T-helper 1 cell treated with Interleukin-12 subunit alpha and Interleukin-12 subunit beta and Interleukin-4 antibody, amounts not matched to agents 30 ng/mL and 1 ng/mL, for 36 hours (primary cell): ENCODE results near the gene OR2AT4. TPM values are rescaled to one million over a fixed set of nuclear protein-coding genes. Genes with fewer than 3 reads are reported as not detected.
"Not testable (repeated sequence)": the region's sequence is repeated elsewhere in the genome, so short reads cannot be mapped to it uniquely, and the experiment has no call there.

Experiments
- intact Hi-C: fragments of 100-400 bp; cut with micrococcal nuclease; formaldehyde crosslinking; loops from one replicate; pipeline ENCODE4 v1.15.1; 2024
- total RNA-seq: library from RNA; stranded (reverse); gene quantifications from 2 replicates; pipeline ENCODE4 v1.2.3, GENCODE V29; 2022

OR2AT4 gene
- total RNA-seq, result not detected in 2 replicates

DNA sequence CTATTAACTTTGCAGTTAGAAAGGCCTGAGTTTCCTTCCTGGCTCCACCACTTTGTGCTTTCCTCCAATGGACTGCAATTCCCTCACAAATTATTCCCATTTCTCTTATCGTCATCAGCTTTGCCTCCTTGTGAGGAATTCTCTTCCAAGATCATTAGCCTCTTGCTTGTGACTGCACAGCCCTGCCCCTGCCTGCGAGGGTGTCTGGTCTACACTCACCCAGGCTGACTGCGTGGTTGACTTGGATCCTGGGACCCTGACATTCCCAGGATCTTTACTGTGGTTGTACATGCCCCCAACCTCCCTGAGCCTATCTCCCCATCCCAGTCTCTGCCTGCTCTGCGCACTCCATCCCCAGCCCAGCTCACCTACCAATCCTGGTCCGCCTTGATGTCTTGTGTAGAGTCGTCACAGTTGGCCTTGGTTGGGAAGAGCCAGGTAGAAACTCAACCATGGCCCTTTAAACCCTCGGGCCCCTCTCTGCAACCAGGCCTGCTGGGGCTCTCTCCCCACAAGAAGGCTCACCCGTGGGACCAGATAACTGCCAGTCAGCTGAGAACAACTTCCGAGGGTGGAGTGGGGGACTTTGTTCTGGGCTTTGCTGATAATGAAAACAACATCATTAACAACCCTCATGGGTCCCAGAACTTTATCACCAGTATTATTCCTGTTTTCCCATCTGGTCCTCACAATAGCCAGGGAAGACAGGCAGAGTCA is at the start of gene OR2AT4:
Gene OR2AT4, minus strand, starts transcription at position 421 of the 717 bp plus-strand sequence.
- intact Hi-C loops, result no loop called here

DNA sequence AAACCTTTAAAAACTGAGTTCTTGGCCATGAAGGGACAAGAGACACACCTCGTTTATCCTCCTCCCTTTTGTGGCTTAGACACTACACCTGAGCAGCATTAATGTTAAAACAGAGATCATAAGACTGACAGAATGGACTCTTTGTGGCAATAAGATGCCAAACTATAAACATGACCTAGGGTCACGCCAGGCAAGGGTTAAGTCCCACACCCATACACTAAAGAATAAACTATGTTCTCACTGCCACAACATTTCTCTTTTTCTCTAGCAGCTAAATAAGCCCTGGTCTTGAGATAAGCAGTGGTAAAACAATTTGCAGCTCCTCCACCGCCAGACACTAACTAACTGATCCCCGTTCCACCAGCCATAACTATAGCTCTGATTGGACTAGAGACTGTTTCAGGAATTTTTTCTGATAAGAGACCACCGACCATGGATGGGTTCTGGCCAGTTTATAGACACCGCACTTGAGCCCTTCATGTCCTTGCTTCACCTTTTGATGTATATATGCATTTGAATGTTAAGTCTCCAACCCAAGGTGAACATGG is 49.4 kb upstream of the OR2AT4 start:
- intact Hi-C loops, result no loop called here

DNA sequence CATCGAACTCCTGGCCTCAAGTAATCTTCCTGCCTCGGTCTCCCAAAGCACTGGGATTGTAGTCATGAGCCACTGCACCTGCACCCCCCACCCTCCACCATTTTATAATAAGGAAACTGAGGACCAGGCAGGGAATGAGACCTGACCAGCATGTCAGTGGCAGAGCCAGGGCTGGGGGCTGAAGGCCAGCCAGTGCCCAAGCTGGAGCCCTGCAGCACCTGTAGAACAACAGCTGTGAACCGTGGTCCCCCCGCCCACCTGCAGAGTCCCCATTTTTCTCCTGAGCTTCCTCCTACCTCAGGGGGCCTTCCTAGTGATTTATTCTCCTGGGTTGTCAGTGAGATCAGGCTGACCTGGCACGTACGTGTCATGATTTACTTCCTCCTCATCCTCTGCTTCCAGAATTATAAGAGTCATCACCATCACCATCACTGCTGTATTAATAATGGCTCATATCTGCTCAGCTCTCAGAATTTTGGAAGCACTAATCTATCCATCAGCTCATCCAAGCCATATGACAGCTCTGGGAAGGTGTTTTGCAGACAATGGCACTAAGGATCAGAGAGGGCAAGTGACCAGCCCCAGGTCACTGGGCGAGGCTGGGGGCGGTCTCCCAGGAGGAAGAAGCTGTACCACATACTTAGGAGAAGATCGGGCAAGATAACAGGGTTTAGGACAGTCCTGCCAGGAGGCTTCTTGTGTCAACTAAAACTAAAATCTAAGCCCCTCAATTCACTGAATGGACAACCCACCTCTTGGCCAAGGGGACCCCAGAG is 48.7 kb upstream of the OR2AT4 start:
- intact Hi-C loops, result no loop called here

DNA sequence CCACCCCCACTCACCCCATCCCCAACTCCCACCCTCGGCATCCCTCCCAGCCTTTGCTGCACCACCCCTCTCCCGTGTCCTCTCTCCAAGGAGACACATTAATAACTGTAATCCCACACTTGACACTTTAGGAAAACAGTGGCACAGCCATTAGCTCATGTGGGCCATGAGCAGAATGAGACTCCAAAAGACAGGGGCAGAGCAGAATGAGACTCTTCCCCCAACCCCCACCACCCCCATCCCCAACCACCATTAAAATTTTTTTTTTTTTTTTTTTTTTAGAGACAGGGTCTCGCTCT is 48.0 kb upstream of the OR2AT4 start:
- intact Hi-C loops, result loop anchor here (1.0 to 5.0 kb wide), 3 partner anchors 61 to 238 kb away; no protein-coding TSS in a partner anchor

DNA sequence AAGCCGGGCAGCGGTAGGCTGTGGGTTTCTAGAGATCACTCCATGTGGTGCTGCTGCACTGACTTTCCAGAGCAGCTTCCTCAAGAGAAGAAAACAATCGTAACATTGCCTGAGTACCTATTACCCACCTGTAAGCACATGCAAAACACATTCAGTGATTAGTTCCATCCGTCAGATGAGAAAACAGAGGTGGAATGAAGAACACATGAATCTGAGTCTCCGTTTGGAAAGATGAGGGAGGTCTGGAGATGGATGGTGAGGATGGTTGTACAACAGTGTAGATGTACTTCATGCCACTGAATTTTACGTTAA is 46.7 kb upstream of the OR2AT4 start:
- intact Hi-C loops, result loop anchor here (1.0 to 5.0 kb wide), 6 partner anchors 31 to 239 kb away; partner anchors contain the start of genes SPCS2 and XRRA1

DNA sequence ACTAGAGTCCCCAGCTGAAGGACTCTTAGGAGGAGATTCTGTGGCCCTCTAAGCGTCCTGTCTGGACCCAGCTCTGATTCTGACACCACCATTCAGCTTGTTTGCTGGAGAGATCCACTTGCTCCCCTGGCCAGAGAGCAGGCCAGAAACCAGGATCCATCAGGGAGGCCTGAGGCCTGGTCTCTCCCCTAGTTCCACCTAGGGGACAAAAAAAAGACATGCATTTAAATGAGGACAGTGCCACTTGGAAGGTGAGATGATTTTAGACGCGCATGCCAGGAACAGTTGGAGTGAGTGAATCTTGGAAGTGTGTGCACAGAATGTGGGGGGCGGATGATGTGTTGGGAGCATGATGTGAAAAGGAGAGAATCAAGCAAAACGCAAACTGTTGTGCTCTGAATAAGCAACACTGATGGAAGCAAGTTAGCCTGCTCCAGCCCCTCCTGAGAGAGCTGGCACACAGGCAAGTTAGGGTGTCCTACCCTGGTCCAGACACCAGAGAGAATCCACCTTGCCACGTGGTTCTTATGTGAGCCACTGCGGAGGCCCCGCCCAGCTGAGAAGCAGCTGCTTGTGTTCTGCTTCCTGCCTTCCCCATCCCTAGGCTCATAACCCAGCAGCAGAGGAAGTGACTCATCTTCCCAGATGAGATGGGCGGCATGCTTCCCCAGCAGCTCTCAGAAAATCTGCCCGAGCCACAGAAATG is 46.2 kb upstream of the OR2AT4 start:
- intact Hi-C loops, result loop anchor here (1.0 to 5.0 kb wide), 6 partner anchors 32 to 239 kb away; partner anchors contain the start of genes SPCS2 and XRRA1

DNA sequence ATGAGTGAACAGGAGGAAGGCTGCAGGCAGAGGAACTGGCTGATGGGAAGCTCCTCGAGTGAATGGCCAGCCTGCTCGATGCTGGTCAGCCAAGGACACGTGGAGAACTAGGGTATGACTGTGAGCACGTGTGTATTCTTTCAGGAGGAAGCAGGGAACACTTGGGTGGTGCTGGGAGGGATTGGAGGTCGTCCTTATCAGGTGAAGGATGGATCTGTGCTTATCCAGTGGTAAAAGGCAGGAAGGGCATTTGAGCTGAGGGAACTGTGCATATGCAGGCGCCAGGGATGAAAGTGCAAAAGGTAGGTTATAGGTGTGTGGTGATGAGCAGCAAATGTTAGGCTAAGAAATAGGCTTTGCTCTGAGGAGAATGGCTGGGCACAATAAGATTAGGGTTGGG is 44.5 kb upstream of the OR2AT4 start:
- intact Hi-C loops, result loop anchor here (2.0 to 5.0 kb wide), 2 partner anchors 118 to 241 kb away; no protein-coding TSS in a partner anchor

DNA sequence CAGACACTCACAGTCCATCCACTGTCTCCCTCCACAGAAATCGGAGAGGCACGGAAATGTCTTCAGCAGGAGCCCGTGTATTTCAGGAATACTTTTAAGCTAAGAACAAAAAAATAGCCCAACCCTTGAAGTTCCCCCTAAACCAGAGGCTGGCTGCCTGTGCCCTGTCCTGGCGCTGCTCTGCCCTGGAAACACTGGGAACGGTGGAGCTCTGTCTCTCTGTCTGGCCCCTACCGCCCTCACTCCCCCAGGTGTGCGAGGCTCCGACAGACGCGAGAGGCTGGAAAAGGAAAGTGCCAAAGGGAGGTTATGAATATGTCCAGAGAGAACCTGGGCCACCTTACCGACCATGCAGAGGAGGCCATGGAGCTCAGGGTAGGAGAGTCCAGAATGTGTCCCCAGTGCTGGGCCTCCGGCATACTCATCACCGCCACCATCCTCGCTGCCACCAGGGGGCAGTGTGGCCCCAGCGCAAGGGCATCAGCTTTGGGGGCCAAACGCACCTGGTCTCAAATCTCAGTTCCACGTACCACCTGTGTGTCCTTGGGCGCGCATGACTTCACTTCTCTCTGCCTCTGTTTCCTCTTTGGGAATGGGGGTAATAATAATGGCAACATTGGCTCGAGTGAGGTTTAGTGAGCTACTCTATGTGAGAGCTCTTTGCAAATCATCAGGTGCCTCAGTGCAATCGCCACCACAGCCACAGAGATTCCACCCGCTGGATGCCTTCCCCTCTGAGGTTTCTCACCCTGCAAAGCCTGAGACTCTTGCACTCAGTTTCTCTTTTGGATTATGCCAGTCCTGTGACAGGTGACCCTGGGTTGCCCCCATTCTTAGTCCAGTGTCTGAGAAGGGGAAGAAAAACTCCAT is 43.8 kb upstream of the OR2AT4 start:
- intact Hi-C loops, result loop anchor here (1.0 to 5.0 kb wide), 4 partner anchors 65 to 242 kb away; no protein-coding TSS in a partner anchor

DNA sequence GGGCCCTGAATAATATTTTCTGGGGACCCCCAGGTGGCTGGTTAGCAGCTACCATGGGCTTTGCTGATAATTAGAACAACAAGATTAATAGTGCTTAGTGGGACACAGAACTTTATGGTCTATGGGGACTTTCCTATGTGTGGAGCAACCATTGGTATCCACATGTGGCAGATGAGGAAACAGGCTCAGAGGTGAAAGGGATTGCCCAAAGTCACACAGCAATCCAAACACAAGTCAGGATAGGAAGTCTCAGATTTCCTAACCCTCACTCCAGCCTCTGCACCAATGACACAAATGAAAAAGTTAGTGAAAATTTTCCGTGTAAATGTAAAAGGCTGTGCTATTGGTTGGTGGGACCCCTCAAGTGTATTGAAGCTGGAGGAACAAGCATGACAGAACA is 39.0 kb upstream of the OR2AT4 start:
- intact Hi-C loops, result no loop called here

DNA sequence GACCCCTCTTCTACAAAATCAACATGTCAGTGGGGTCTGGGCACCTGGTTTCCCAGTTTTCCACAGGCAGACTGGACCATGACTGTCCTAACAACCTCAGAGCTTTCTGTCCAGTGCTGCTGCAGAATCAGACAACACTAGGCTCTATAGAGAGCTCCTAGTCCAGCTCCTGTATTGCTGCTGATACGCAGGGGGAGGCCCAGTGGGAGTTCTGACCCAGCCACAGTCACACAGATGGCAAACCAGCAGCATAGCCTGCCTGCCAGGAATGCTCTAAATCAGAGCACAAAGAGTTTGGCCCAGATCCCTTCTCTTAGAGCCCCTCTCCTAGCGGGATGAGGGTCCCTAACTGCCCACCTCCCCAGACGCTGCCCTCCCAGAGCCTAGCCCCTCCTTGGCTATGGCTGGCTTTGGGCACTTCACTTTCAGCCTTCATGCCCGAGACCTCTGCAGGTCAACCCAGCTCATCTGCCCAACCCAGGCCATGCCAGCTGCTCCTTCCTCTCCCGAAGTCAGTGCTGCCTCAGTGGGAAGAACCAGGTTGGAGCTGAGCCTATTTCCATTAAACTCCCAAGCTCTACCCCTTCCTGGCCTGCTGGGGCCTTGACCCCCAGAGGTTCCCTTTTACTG is 38.5 kb upstream of the OR2AT4 start:
- intact Hi-C loops, result no loop called here

DNA sequence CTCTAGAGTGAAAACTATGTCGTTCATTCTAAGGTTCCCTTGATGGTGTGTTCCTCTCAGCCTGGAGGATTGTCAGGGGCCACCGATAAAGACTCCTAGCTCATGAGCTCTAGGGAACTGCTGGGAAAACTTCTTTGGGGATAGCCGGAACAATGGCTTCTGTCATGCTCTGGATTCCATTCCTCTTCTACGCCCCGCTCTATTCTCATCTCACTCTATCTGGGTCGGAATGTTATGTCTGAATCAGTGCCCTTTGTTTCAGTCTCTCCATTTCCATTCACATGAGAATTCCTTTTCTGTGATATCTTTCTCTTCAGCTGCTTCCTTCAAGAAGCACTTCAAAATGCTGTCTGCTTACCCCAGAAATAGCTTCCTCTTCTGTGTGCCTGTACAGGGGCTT is 37.3 kb upstream of the OR2AT4 start:
- intact Hi-C loops, result no loop called here

DNA sequence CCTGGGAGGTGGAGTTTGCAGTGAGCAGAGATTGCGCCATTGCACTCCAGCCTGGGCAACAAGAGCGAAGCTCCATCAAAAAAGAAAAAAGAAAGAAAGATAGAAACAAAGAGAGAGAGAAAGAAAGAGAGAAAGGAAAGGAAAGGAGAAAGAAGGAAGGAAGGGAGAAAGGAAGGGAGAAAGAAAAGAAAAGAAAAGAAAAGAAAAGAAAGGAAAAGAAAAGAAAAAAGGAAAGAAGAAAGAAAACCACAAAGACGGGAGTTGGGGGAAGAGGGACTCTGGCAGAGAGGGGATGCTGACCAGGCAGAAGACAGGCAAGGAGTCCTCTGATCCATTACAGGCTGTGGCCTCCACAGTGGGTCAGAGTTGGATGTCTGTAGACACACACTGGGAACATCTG is 35.4 kb upstream of the OR2AT4 start:
- intact Hi-C loops, result no loop called here

DNA sequence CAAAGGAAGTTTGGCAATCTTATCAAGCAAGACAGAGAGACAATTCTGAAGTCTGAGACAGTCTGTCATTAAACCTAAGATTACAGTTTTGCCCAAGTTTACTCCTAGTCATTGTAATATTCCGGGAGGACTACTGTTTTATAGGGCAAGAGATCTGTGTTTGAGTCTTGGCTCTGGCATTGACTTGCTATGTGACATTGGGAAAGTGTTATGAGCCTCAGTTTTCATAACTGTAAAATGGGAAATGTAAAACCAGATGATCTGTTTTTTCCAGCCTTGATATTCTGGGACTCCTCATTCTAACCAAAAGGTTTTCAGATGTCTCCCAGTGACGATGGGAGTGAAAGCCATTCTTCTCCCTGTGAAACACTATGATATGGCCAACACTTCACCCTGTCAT is 29.9 kb upstream of the OR2AT4 start:
- intact Hi-C loops, result no loop called here

DNA sequence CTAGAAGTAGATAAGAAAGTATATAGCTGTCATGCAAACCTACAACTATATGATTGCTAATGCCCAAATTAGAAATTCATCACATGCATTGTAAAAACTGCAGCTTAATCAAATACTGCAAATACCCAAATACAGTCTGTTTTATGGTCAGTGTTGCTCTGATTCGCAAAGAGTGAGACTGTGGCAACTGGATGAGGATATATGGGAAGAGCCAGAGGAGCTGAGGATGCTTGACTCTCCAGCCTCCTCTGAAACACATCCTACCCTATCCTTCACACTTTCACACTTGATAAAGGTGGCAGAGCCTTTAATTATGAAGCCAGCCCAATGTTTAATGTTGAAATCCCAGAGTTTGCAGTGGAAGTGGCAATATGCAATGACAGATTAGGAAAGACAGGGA is 21.9 kb upstream of the OR2AT4 start:
- intact Hi-C loops, result no loop called here

DNA sequence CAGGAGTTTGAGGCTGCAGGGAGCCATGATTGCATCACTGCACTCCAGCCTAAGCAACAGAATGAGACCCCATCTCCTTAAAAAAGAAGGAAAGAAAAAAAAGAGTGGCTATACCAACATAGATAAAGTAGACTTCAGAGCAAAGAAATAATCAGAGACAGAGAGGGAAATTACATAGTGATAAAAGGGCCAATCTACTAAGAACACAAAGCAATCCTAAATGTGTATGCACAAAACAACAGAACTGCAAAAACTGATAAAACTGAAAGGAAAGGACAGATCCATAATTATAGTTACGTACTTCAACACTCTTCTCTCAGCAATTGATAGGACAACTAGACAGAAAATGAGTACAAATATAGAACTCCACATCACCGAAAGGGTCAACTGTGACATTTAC is 17.8 kb upstream of the OR2AT4 start:
- intact Hi-C loops, result no loop called here

DNA sequence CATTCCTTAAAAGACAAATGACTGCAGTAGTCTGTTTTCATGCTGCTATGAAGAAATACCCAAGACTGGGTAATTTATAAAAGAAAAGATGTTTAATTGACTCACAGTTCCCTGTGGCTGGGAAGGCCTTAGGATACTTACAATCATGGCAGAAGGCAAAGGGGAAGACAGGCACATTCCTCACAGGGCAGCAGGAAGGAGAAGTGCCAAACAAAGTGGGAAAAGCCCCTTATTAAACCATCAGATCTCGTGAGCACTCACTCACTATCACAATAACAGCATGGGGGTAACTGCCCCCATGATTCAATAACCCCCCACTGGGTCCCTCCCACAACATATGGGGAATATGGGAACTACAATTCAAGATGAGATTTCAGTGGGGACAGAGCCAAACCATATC is 16.4 kb upstream of the OR2AT4 start:
- intact Hi-C loops, result no loop called here

DNA sequence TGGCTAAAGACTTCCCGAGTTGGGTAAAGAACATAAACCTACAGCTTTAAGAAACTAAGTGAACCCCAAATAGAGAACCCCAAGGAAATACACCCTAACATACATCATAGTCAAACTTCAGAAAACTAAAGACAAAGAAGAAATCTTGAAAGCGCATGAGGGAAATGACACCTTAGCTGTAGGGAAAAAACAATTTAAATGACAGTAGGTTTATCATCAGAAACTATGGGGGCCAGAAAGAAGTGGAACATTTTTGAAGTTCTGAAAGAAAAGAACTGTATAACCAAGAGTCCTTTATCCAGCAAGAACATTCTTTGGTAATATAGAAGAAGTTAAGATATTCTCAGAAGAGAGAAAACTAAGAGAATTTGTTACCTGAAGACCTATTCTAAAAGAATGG is 15.5 kb upstream of the OR2AT4 start:
- intact Hi-C loops, result no loop called here

DNA sequence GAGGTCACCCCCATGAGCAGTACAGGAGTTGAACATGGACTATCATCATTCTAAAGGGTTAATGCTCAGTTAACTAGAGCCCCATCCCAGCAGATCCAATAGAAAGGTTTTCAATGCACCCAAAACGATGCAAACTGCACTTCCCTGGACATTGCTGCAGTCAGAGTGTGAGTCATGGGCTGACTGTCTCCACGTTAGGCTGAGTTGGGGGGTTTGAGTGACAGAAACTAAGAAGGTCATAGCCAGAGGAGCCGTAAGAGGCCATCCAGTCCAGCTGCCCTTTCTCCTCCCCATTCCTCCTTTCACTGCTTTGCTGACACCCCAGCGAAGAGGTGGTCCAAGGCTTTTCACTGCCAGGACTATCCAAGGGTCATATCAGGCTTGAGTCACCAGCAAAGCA is 10.5 kb upstream of the OR2AT4 start:
- intact Hi-C loops, result no loop called here

DNA sequence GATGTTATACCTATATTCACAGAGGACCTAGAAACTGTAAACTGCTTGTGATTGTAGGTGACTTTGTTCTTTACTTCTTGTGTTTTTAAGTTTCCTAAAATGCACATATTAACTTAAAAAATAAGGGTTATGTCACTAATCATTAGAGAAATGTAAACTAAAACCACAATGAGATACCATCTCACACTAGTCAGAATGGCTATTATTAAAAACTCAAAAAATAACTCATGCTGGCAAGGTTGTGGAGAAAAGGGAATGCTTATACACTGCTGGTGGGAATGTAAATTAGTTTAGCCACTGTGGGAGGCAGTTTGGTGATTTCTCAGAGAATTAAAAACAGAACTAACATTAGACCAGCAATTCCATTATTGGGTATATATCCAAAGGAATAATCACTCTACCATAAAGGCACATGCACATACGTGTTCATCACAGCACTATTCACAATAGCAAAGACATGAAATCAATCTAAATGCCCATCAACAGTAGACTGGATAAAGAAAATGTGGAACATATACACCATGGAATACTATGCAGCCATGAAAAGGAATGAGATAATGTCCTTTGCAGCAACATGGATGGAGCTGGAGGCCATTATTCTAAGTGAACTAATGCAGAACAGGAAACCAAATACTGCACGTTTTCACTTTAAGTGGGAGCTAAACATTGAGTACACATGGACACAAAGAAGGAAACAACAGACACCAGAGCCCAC is 9.4 kb upstream of the OR2AT4 start:
- intact Hi-C loops, result not testable (repeated sequence)

DNA sequence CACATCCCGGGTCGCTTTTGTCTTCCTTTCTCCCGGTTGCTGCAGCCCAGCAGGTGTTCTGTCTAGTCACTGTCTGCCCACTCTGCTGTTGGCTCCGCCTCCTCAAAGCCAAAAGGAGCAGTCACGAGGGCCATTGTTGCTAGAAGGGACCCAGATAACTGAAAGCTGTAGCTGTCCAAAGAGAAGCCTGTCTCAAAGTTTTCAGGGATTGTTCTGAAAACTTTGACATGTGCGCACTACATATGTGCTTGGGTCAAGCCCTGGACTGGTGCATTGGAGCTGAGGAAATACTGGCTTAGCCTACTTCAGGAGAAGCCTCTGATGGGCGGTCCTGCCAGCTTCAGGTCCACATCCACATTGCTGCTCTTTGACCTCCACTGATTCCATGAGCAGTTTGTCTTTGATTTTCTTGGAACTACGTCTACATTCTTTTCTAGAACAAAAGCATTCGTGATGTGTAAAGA is 8.8 kb upstream of the OR2AT4 start:
- intact Hi-C loops, result no loop called here
